Esophagus squamous epithelium (tissue), 5 donors: ENCODE data around the gene GORASP1. TPM values are rescaled to one million over a fixed set of nuclear protein-coding genes. Genes with fewer than 3 reads are reported as not detected.

Experiments used
- DNase-seq: peaks from one replicate; lab custom pipeline; 2025; lab: John Stamatoyannopoulos, UW
- H3K27ac ChIP-seq, 4 donors: fragments of 200-600 bp; sonication (generic); one replicate each; pipeline ENCODE4 v1.5.1; 2016 to 2019; ENCODE audit warnings: mild to moderate bottlenecking in 1 of 4
- H3K27me3 ChIP-seq, 4 donors: fragments of 200-600 bp; sonication (generic); 1 replicate in 3 of 4; 2 replicates in 1 of 4; pipeline versions ENCODE4 v1.5.1 to v1.6.0; 2017 to 2021; ENCODE audit warnings: antibody characterized with exemption in 1 of 4
- H3K36me3 ChIP-seq, 3 donors: fragments of 200-600 bp; sonication (generic); one replicate each; pipeline ENCODE4 v1.5.1; 2016 to 2019
- H3K4me1 ChIP-seq, 3 donors: fragments of 200-600 bp; sonication (generic); one replicate each; pipeline ENCODE4 v1.5.1; 2017 to 2019
- H3K4me3 ChIP-seq, 4 donors: fragments of 200-600 bp; sonication (generic); 1 replicate in 3 of 4; 2 replicates in 1 of 4; pipeline ENCODE4 v1.5.1; 2016 to 2019; ENCODE audit warnings: mild to moderate bottlenecking in 2 of 4, moderate library complexity in 1 of 4
- H3K9me3 ChIP-seq, 3 donors: fragments of 200-600 bp; sonication (generic); one replicate each; pipeline ENCODE4 v1.5.1; 2016 to 2019
- CTCF ChIP-seq, 6 experiments: fragments of 450-650 bp in 4 of 6; fragments of 200-600 bp in 2 of 6; sonication (generic) in 2 of 6; IDR thresholded peaks; one replicate each; pipeline ENCODE4 v1.5.1; 2016 to 2019; ENCODE audit warnings: antibody characterized with exemption in 6 of 6, mild to moderate bottlenecking in 4 of 6, moderate library complexity in 4 of 6
- POLR2A ChIP-seq, 4 donors: fragments of 450-650 bp; IDR thresholded peaks; one replicate each; pipeline ENCODE4 v1.6.1; 2017; ENCODE audit warnings: antibody characterized with exemption in 4 of 4, mild to moderate bottlenecking in 4 of 4, moderate library complexity in 3 of 4
- WGBS, 2 donors: methylation state at CpG; one replicate each; pipeline ENCODE4 v1.1.5; 2018; 5-methylcytosine and 5-hydroxymethylcytosine counted together
- intact Hi-C: fragments of 100-400 bp; cut with DNase I; formaldehyde crosslinking; loops from one replicate; pipeline ENCODE4 v1.15.0; 2022
- total RNA-seq, 4 donors: library from RNA; depleted of rRNA; stranded (reverse); fragments of >200 nt; gene quantifications; one replicate each; pipeline ENCODE4 v1.1.0, GENCODE V29; 2016
- donor health status: DM: yes; HTN: yes; CAD: no.

GORASP1 gene
- total RNA-seq, 4 donors from 2014 or later: 26.4 to 102 (median 43.8) TPM

DNA sequence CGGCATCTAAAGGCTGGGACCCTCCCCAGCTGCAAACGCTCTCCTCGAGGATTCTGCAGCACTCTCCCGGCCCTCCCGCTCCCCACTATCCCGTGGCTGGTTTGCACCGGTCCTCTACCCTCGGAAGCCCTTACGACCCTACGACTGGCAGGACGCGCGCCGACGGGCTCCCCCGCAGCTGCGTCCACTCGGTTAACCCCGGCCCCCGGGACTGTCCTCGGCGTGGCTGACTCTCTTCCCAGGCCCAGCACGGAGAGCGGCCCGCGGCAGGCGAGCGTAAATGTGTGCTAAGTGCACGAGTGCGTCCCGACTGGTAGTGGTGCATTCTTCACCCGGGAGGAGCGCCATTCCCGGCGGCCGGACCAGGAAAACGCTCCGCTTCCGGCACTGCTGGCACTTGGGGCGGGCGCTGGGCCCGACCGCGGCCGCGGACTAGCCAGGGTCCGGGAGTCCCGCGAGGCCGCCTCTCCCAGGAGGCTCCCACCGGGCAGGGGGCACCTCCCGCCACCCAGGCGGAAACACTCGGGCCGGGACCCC is 508 bp downstream of the GORASP1 start:
- WGBS, 2 donors: 0% methylated on average over 3 to 6 of the region's 55 CpGs
- Histone ChIP-seq H3K27ac (peak overlapping the region; percentile 89 to 99 (median 96)), H3K27me3 (no peaks in the 10 kb centered on the region), H3K4me1 (peaks cover 18 to 64% (median 24%) of the 10 kb centered on the region in 3 donors), H3K36me3 (peaks cover 0 to 22% (median 0%) of the 10 kb centered on the region in 3 donors), H3K9me3 (no peaks in the 10 kb centered on the region), H3K4me3 (peak overlapping the region; percentile 74 to 99 (median 93))
- TF ChIP-seq POLR2A (IDR thresholded peaks at IDR 0.05) (no peak), CTCF (IDR thresholded peaks at IDR 0.05) (peak in 1 of 6 experiments; percentile 3)
- DNase-seq: no peak
- intact Hi-C loops: loop anchor here (10.0 kb wide), 1 partner anchor 178 kb away; the partner anchor contains the start of gene CX3CR1

DNA sequence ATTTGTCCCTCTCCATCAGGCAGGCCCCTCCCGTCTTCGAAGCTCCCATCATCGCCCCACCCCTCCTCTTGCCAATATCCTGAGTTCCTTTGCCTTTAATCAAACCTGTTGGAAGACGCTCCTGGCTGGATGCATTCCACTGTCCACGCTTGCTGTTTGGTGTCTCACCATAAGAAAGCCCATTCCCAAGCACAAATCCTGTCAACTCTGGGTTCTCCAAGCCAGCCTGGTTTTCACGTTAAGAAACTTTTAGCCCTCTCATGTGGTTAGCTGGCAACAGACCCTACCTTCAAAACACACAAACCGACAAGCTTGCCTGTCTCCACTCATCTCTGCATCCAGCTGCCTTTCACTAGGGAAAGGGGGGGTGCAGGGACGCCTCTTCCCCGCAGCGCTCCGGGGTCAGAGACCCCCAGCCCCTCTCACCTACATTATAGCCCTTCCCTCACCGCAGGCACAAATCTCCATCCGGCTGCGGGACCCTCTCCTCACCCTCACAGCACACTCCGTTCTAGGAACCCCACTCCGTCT is 1.1 kb downstream of the GORASP1 start:
- H3K27ac ChIP-seq: peak overlapping the region; percentile 89 to 99 (median 96)
- intact Hi-C loops: loop anchor here (10.0 kb wide), 1 partner anchor 178 kb away; the partner anchor contains the start of gene CX3CR1
- H3K4me1 ChIP-seq: peaks cover 18 to 70% (median 25%) of the 10 kb centered on the region in 3 donors
- no peaks in the 10 kb centered on the region for H3K27me3 ChIP-seq
- WGBS, 2 donors: 10 to 13% methylated on average over 15 to 16 of the region's 16 CpGs
- H3K36me3 ChIP-seq: peaks cover 0 to 22% (median 0%) of the 10 kb centered on the region in 3 donors
- no peaks in the 10 kb centered on the region for H3K9me3 ChIP-seq
- no peak for TF ChIP-seq CTCF (IDR thresholded peaks at IDR 0.05)
- no peak for TF ChIP-seq POLR2A (IDR thresholded peaks at IDR 0.05)
- DNase-seq: no peak
- H3K4me3 ChIP-seq: peak overlapping the region; percentile 74 to 99 (median 93)

DNA sequence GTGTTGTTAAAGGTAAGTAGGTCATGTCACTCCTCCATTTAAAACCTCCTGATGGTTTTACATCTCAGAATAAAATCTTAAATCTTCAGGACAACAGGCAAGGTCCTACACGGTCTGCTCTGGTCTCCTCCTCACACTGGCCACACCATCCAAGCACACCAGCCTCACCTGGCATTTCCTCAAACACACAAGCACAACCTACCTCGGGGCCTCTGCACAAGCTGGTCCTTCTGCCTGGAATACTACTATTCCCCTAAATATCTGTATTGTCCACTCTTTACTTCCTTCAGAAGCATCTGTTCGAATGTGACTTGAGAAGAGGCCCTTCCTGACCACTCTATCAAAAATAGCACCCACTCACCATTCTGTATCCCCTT is 1.8 kb downstream of the GORASP1 start:
- peak overlapping the region in 1 of 4 donors; percentile 95 for H3K4me3 ChIP-seq
- intact Hi-C loops: loop anchor here (10.0 kb wide), 1 partner anchor 179 kb away; the partner anchor contains the start of gene CX3CR1

GRCh38 chr3:39104961-39105686 is 2.3 kb downstream of the GORASP1 start:
- peaks cover 18 to 75% (median 28%) of the 10 kb centered on the region in 3 donors for H3K4me1 ChIP-seq
- peak overlapping the region in 1 of 4 donors; percentile 95 for H3K4me3 ChIP-seq
- H3K9me3 ChIP-seq: no peaks in the 10 kb centered on the region
- H3K27ac ChIP-seq: peak overlapping the region in 2 of 4 donors; percentile 11 to 29
- intact Hi-C loops: loop anchor here (10.0 kb wide), 1 partner anchor 180 kb away; the partner anchor contains the start of gene CX3CR1
- 87 to 88% methylated on average over 6 of the region's 7 CpGs for WGBS, 2 donors
- TF ChIP-seq CTCF (IDR thresholded peaks at IDR 0.05) (no peak), POLR2A (IDR thresholded peaks at IDR 0.05) (no peak)
- H3K27me3 ChIP-seq: no peaks in the 10 kb centered on the region
- peaks cover 0 to 18% (median 7%) of the 10 kb centered on the region in 3 donors for H3K36me3 ChIP-seq
- DNase-seq: no peak

More for the DNA sequence above, 1.8 kb downstream of the GORASP1 start:
- WGBS, 2 donors: 64% methylated on average over 3 of the region's 3 CpGs
- H3K27ac ChIP-seq: peak overlapping the region in 2 of 4 donors; percentile 89 to 99
- TF ChIP-seq CTCF (IDR thresholded peaks at IDR 0.05) (no peak), POLR2A (IDR thresholded peaks at IDR 0.05) (no peak)
- peaks cover 0 to 18% (median 2%) of the 10 kb centered on the region in 3 donors for H3K36me3 ChIP-seq
- no peaks in the 10 kb centered on the region for H3K9me3 ChIP-seq
- H3K27me3 ChIP-seq: no peaks in the 10 kb centered on the region
- no peak for DNase-seq
- peaks cover 18 to 75% (median 28%) of the 10 kb centered on the region in 3 donors for H3K4me1 ChIP-seq
